WTC11 (cell line): ENCODE measurements around the gene RALA. TPM values are rescaled to one million over a fixed set of nuclear protein-coding genes. Genes with fewer than 3 reads are reported as not detected.

Source experiments
- ATAC-seq: fragments of 200-7000 bp; cut with Tn5 transposase; 2 replicates; pipeline ENCODE4 v1.10.0; 2021; ENCODE audit warnings: mild to moderate bottlenecking, moderate library complexity
- CTCF ChIA-PET: fragments of 300-600 bp; sonication (Branson Sonifier 250); formaldehyde crosslinking; loops from one replicate; lab custom pipeline; 2021; ENCODE audit warnings: antibody characterized with exemption; lab: Charles Lee
- POLR2A ChIA-PET: fragments of 350-600 bp; sonication (Branson Sonifier 250); formaldehyde crosslinking; loops from one replicate; lab custom pipeline; 2021; ENCODE audit warnings: antibody characterized with exemption; lab: Charles Lee
- DNase-seq: peaks from one replicate; pipeline ENCODE4 v3.0.0; 2021; ENCODE audit warnings: low spot score
- H3K27ac Mint-ChIP-seq: 2 replicates; pipeline ENCODE4 v1.8.0; 2021; ENCODE audit warnings: mixed read lengths
- H3K27me3 Mint-ChIP-seq: 2 replicates; pipeline ENCODE4 v1.8.0; 2021; ENCODE audit warnings: low read depth, mild to moderate bottlenecking, moderate library complexity, mixed read lengths
- H3K36me3 Mint-ChIP-seq: 2 replicates; pipeline ENCODE4 v1.8.0; 2021; ENCODE audit warnings: mixed read lengths
- H3K4me1 Mint-ChIP-seq: 2 replicates; pipeline ENCODE4 v1.8.0; 2022; ENCODE audit warnings: mixed read lengths
- H3K4me3 Mint-ChIP-seq: 2 replicates; pipeline ENCODE4 v1.8.0; 2021; ENCODE audit warnings: mild to moderate bottlenecking, moderate library complexity, mixed read lengths
- H3K9me3 Mint-ChIP-seq: 2 replicates; pipeline ENCODE4 v1.8.0; 2021; ENCODE audit warnings: mixed read lengths
- CBFB ChIP-seq: sonication (generic); formaldehyde crosslinking; IDR thresholded peaks from 2 replicates; pipeline ENCODE4 v1.8.1; 2022; ENCODE audit warnings: mild to moderate bottlenecking, low read depth, missing genetic modification reagents
- CTCF ChIP-seq: fragments of 200-600 bp; IDR thresholded peaks from 2 replicates; pipeline ENCODE4 v1.8.0; 2022; ENCODE audit warnings: antibody characterized with exemption
- E2F1 ChIP-seq: sonication (generic); formaldehyde crosslinking; IDR thresholded peaks from 2 replicates; pipeline ENCODE4 v1.8.0; 2022; ENCODE audit warnings: mild to moderate bottlenecking, missing genetic modification reagents
- E2F4 ChIP-seq: sonication (generic); formaldehyde crosslinking; IDR thresholded peaks from 2 replicates; pipeline ENCODE4 v1.8.1; 2022; ENCODE audit warnings: low read depth, mild to moderate bottlenecking, moderate library complexity, missing genetic modification reagents, borderline replicate concordance
- FOXJ3 ChIP-seq: sonication (generic); formaldehyde crosslinking; IDR thresholded peaks from 2 replicates; pipeline ENCODE4 v1.9.0; 2021; ENCODE audit warnings: missing genetic modification reagents, mild to moderate bottlenecking, borderline replicate concordance
- FOXK1 ChIP-seq: sonication (generic); formaldehyde crosslinking; IDR thresholded peaks from 2 replicates; pipeline ENCODE4 v1.8.0; 2022; ENCODE audit warnings: mild to moderate bottlenecking, moderate library complexity, missing genetic modification reagents
- HMGA2 ChIP-seq: fragments of 250-450 bp; sonication (Bioruptor Pico); IDR thresholded peaks from 2 replicates; pipeline ENCODE4 v1.4.0; 2021; ENCODE audit warnings: mild to moderate bottlenecking, moderate library complexity
- HMGXB4 ChIP-seq: sonication (generic); formaldehyde crosslinking; IDR thresholded peaks from 2 replicates; pipeline ENCODE4 v1.8.1; 2023; ENCODE audit warnings: mild to moderate bottlenecking, moderate library complexity, missing genetic modification reagents
- MXD4 ChIP-seq: fragments of 250-450 bp; sonication (Bioruptor Pico); IDR thresholded peaks from 2 replicates; pipeline ENCODE4 v1.8.0; 2021; ENCODE audit warnings: mild to moderate bottlenecking, moderate library complexity, borderline replicate concordance
- SMAD3 ChIP-seq: sonication (generic); formaldehyde crosslinking; IDR thresholded peaks from 2 replicates; pipeline ENCODE4 v1.8.0; 2022; ENCODE audit warnings: missing genetic modification reagents, mild to moderate bottlenecking, borderline replicate concordance
- SP1 ChIP-seq: sonication (generic); formaldehyde crosslinking; conservative IDR thresholded peaks from 2 replicates; pipeline ENCODE4 v1.8.1; 2022; ENCODE audit warnings: missing genetic modification reagents
- TP53 ChIP-seq: sonication (generic); formaldehyde crosslinking; IDR thresholded peaks from 2 replicates; pipeline ENCODE4 v1.8.1; 2023; ENCODE audit warnings: mild to moderate bottlenecking, missing genetic modification reagents
- USF2 ChIP-seq: sonication (generic); formaldehyde crosslinking; IDR thresholded peaks from 2 replicates; pipeline ENCODE4 v1.8.1; 2023; ENCODE audit warnings: mild to moderate bottlenecking, missing genetic modification reagents, moderate library complexity
- ZNF263 ChIP-seq: sonication (generic); formaldehyde crosslinking; IDR thresholded peaks from 2 replicates; pipeline ENCODE4 v1.8.1; 2022; ENCODE audit warnings: low read depth, mild to moderate bottlenecking, moderate library complexity, missing genetic modification reagents
- total RNA-seq: library from RNA; stranded (reverse); gene quantifications from 3 replicates; pipeline ENCODE4 v1.2.3, GENCODE V29; 2021
- TF ChIP-seq, protein P1 (sequence below): fragments of 250-450 bp; sonication (Bioruptor Pico); IDR thresholded peaks from 2 replicates; pipeline ENCODE4 v2.1.2; 2022; ENCODE audit warnings: mild to moderate bottlenecking, moderate library complexity
- TF ChIP-seq, protein P2 (sequence below): sonication (generic); formaldehyde crosslinking; IDR thresholded peaks from 2 replicates; pipeline ENCODE4 v1.8.0; 2023; ENCODE audit warnings: mild to moderate bottlenecking, missing genetic modification reagents
- TF ChIP-seq, protein P3 (sequence below): sonication (generic); formaldehyde crosslinking; IDR thresholded peaks from 2 replicates; pipeline ENCODE4 v1.8.0; 2023; ENCODE audit warnings: missing genetic modification reagents

The RALA gene
- total RNA-seq, 1 experiment from 2014 or later, result 57.3 TPM

- no peaks in the 10 kb centered on the region for H3K36me3 Mint-ChIP-seq
- H3K9me3 Mint-ChIP-seq, result 0 out of 2 replicates have a peak, but pooled peaks cover 5% of the 10 kb centered on the region
- ATAC-seq (no peak), DNase-seq (no peak)
- ChIA-PET CTCF (interaction anchor here (1.1 to 1.7 kb wide), 2 partner anchors 14 to 147 kb away, joined by 3 to 5 read pairs; no protein-coding TSS in a partner anchor), POLR2A (no interaction called here)
- H3K4me1 Mint-ChIP-seq, result 0 out of 2 replicates have a peak, but pooled peaks cover 4% of the 10 kb centered on the region
- no peaks in the 10 kb centered on the region; the same call in 1 of the 2 replicates for H3K27me3 Mint-ChIP-seq
- H3K27ac Mint-ChIP-seq, result no peak overlapping the region
- H3K4me3 Mint-ChIP-seq, result no peak overlapping the region
- TF ChIP-seq ZNF263 (no peak), CTCF (no peak), E2F4 (no peak), FOXK1 (CRISPR knock-in tag) (no peak), HMGXB4 (no peak), TP53 (CRISPR knock-in tag) (no peak), MXD4 (CRISPR knock-in tag) (no peak), SMAD3 (CRISPR knock-in tag) (no peak), CBFB (CRISPR knock-in tag) (no peak)
- TF ChIP-seq, protein P1, sequence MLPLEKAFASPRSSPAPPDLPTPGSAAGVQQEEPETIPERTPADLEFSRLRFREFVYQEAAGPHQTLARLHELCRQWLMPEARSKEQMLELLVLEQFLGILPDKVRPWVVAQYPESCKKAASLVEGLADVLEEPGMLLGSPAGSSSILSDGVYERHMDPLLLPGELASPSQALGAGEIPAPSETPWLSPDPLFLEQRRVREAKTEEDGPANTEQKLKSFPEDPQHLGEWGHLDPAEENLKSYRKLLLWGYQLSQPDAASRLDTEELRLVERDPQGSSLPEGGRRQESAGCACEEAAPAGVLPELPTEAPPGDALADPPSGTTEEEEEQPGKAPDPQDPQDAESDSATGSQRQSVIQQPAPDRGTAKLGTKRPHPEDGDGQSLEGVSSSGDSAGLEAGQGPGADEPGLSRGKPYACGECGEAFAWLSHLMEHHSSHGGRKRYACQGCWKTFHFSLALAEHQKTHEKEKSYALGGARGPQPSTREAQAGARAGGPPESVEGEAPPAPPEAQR (CRISPR knock-in tag), result no peak
- TF ChIP-seq, protein P2, sequence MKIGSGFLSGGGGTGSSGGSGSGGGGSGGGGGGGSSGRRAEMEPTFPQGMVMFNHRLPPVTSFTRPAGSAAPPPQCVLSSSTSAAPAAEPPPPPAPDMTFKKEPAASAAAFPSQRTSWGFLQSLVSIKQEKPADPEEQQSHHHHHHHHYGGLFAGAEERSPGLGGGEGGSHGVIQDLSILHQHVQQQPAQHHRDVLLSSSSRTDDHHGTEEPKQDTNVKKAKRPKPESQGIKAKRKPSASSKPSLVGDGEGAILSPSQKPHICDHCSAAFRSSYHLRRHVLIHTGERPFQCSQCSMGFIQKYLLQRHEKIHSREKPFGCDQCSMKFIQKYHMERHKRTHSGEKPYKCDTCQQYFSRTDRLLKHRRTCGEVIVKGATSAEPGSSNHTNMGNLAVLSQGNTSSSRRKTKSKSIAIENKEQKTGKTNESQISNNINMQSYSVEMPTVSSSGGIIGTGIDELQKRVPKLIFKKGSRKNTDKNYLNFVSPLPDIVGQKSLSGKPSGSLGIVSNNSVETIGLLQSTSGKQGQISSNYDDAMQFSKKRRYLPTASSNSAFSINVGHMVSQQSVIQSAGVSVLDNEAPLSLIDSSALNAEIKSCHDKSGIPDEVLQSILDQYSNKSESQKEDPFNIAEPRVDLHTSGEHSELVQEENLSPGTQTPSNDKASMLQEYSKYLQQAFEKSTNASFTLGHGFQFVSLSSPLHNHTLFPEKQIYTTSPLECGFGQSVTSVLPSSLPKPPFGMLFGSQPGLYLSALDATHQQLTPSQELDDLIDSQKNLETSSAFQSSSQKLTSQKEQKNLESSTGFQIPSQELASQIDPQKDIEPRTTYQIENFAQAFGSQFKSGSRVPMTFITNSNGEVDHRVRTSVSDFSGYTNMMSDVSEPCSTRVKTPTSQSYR (CRISPR knock-in tag), result no peak
Observed at GRCh38 chr7:39594988-39595620, 28.3 kb upstream of the RALA start.

DNA sequence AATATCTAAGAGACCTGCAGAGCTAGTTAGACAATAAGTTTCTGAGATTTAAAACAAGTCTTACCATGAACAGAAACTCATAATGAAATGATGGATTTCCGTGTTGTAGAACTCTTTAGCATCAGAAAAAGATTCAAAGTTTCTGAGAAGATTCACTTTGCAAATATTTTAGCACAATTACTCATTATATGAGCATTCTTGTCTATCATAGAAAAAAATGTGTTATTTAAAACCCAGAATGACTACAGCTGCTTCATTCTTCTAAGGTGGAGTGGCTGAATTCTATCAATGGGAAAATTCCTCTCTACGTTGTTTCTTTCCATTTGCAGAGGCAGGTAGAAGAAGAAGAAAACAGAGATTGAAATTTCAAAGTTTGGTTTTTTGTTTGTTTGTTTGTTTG is 21.0 kb upstream of the RALA start:
- Mint-ChIP-seq H3K27ac (no peak overlapping the region), H3K4me1 (no peaks in the 10 kb centered on the region), H3K9me3 (peaks cover 14% of the 10 kb centered on the region), H3K4me3 (no peak overlapping the region), H3K27me3 (no peaks in the 10 kb centered on the region), H3K36me3 (no peaks in the 10 kb centered on the region)
- ChIA-PET POLR2A (interaction anchor here (0.7 kb wide), 1 partner anchor 196 kb away, joined by 3 read pairs; no protein-coding TSS in a partner anchor), CTCF (no interaction called here)
- DNase-seq (no peak), ATAC-seq (no peak)
- TF ChIP-seq FOXJ3 (CRISPR knock-in tag), result no peak

DNA sequence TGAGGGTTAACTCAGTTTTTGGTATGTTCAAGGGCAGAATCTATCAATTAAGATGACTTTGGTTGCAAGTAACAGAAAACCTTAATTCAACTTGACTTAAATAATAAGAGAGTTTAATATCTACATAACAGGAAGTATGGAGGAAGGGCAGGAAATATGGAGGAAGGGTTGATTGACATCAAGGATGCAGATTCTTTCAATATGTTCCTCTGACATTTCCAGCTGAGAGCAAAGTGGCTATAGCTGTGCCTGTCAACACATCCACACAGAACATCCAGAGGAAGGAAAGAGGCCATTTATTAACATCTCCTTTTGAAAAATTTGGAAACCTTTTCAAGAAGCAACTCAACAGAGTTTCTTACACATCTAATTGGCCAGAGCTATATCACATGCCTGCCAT is 19.4 kb upstream of the RALA start:
- peaks cover 8% of the 10 kb centered on the region for H3K27me3 Mint-ChIP-seq
- POLR2A ChIA-PET, result no interaction called here
- no peaks in the 10 kb centered on the region for H3K36me3 Mint-ChIP-seq
- peaks cover 5% of the 10 kb centered on the region for H3K4me1 Mint-ChIP-seq
- peaks cover 14% of the 10 kb centered on the region for H3K9me3 Mint-ChIP-seq
- H3K4me3 Mint-ChIP-seq, result no peak overlapping the region
- CTCF ChIA-PET, result interaction anchor here (1.2 kb wide), 1 partner anchor 596 kb away, joined by 4 read pairs; no protein-coding TSS in a partner anchor
- no peak overlapping the region for H3K27ac Mint-ChIP-seq
- ATAC-seq, result no peak
- no peak for DNase-seq
- TF ChIP-seq USF2 (CRISPR knock-in tag) (no peak), E2F1 (CRISPR knock-in tag) (no peak), HMGA2 (CRISPR knock-in tag) (no peak), SP1 (CRISPR knock-in tag) (no peak)
- TF ChIP-seq, protein P3, sequence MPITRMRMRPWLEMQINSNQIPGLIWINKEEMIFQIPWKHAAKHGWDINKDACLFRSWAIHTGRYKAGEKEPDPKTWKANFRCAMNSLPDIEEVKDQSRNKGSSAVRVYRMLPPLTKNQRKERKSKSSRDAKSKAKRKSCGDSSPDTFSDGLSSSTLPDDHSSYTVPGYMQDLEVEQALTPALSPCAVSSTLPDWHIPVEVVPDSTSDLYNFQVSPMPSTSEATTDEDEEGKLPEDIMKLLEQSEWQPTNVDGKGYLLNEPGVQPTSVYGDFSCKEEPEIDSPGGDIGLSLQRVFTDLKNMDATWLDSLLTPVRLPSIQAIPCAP, result no peak
